Measurements from ENCODE around the gene CNOT11. TPM values are rescaled to one million over a fixed set of nuclear protein-coding genes. Genes with fewer than 3 reads are reported as not detected.
"Not testable (repeated sequence)": the region's sequence is repeated elsewhere in the genome, so short reads cannot be mapped to it uniquely, and the experiment has no call there.

Gene CNOT11
- total RNA-seq, 1 donor from 2014 or later, result 73.6 TPM

DNA sequence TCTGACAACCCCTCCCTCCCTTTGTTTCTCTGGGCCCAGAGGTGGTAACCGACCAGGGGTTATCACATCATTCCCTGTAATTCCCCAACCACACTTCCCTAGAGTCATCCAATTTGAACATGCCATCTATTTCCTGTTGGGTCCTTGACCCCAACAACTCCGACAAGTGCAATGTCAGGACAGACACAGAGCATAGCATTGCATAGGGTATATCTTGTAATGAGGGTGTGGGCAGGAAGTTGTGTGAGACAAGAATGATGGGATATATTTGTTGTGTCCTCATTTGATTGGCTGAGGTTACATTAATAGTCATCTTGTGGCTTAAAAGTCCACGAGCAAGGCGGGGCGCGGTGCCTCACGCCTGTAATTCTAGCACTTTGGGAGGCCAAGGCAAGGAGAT is 33.4 kb upstream of the CNOT11 start:
- Mint-ChIP-seq H3K27ac (no peak overlapping the region), H3K4me3 (ENCODE audit: low read depth) (no peak overlapping the region), H3K36me3 (ENCODE audit: insufficient read depth) (peaks cover 4% of the 10 kb centered on the region), H3K9me3 (ENCODE audit: low read depth) (peaks cover 3% of the 10 kb centered on the region), H3K27me3 (no peaks in the 10 kb centered on the region), H3K4me1 (ENCODE audit: low read depth) (peaks cover 2% of the 10 kb centered on the region)
- TF ChIP-seq CTCF (IDR thresholded peaks at IDR 0.05; ENCODE audit: unreplicated experiment), result no peak
- DNase-seq (ENCODE audit: low spot score, unreplicated experiment), result no peak

GRCh38 chr2:101220091-101220490 is 32.6 kb upstream of the CNOT11 start:
- DNase-seq (ENCODE audit: low spot score, unreplicated experiment); H3K27ac Mint-ChIP-seq; H3K4me3 Mint-ChIP-seq (ENCODE audit: low read depth); H3K4me1 Mint-ChIP-seq (ENCODE audit: low read depth); H3K9me3 Mint-ChIP-seq (ENCODE audit: low read depth); H3K36me3 Mint-ChIP-seq (ENCODE audit: insufficient read depth); H3K27me3 Mint-ChIP-seq: not testable (repeated sequence)

- Mint-ChIP-seq H3K27ac (no peak overlapping the region), H3K4me3 (ENCODE audit: low read depth) (no peak overlapping the region), H3K4me1 (ENCODE audit: low read depth) (no peaks in the 10 kb centered on the region), H3K9me3 (ENCODE audit: low read depth) (no peaks in the 10 kb centered on the region), H3K27me3 (no peaks in the 10 kb centered on the region), H3K36me3 (ENCODE audit: insufficient read depth) (no peaks in the 10 kb centered on the region)
- no peak for DNase-seq (ENCODE audit: low spot score, unreplicated experiment)
- TF ChIP-seq CTCF (IDR thresholded peaks at IDR 0.05; ENCODE audit: unreplicated experiment), result no peak
Observed at GRCh38 chr2:101223814-101224231, 28.9 kb upstream of the CNOT11 start.

- no peak for TF ChIP-seq CTCF (IDR thresholded peaks at IDR 0.05; ENCODE audit: unreplicated experiment)
- Mint-ChIP-seq H3K27me3 (no peaks in the 10 kb centered on the region), H3K9me3 (ENCODE audit: low read depth) (peaks cover 21% of the 10 kb centered on the region), H3K4me3 (ENCODE audit: low read depth) (no peak overlapping the region), H3K36me3 (ENCODE audit: insufficient read depth) (peaks cover 18% of the 10 kb centered on the region), H3K4me1 (ENCODE audit: low read depth) (no peaks in the 10 kb centered on the region), H3K27ac (no peak overlapping the region)
- DNase-seq (ENCODE audit: low spot score, unreplicated experiment), result no peak
Observed at GRCh38 chr2:101230541-101231001, 22.1 kb upstream of the CNOT11 start.

DNA sequence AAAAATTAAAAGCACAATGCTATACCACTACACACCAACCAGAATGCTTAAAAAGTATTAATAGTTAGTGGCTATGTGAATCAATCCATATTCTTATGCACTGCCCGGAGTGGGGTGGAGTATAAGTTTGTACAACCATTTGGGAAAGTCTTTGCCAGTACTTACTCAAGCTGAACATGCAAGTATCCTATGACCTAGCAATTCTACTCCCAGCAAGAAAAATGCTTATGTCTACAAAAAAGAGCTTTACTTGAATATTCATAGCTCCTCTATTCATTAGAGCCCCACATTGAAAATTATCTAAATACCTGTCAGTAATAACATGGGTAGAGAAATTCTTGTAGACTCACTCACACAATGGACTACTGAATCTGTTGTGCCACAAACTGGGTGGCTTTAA is 21.4 kb upstream of the CNOT11 start:
- no peaks in the 10 kb centered on the region for H3K4me1 Mint-ChIP-seq (ENCODE audit: low read depth)
- no peak overlapping the region for H3K4me3 Mint-ChIP-seq (ENCODE audit: low read depth)
- peaks cover 20% of the 10 kb centered on the region for H3K36me3 Mint-ChIP-seq (ENCODE audit: insufficient read depth)
- TF ChIP-seq CTCF (IDR thresholded peaks at IDR 0.05; ENCODE audit: unreplicated experiment), result no peak
- no peak for DNase-seq (ENCODE audit: low spot score, unreplicated experiment)
- H3K27me3 Mint-ChIP-seq, result no peaks in the 10 kb centered on the region
- H3K9me3 Mint-ChIP-seq (ENCODE audit: low read depth), result peaks cover 21% of the 10 kb centered on the region
- no peak overlapping the region for H3K27ac Mint-ChIP-seq

GRCh38 chr2:101231937-101232730 is 20.6 kb upstream of the CNOT11 start:
- H3K4me1 Mint-ChIP-seq (ENCODE audit: low read depth), result peaks cover 2% of the 10 kb centered on the region
- peaks cover 24% of the 10 kb centered on the region for H3K36me3 Mint-ChIP-seq (ENCODE audit: insufficient read depth)
- H3K27ac Mint-ChIP-seq, result no peak overlapping the region
- no peak for TF ChIP-seq CTCF (IDR thresholded peaks at IDR 0.05; ENCODE audit: unreplicated experiment)
- peaks cover 25% of the 10 kb centered on the region for H3K9me3 Mint-ChIP-seq (ENCODE audit: low read depth)
- DNase-seq (ENCODE audit: low spot score, unreplicated experiment), result no peak
- no peaks in the 10 kb centered on the region for H3K27me3 Mint-ChIP-seq
- H3K4me3 Mint-ChIP-seq (ENCODE audit: low read depth), result no peak overlapping the region

Measured in progenitor cell of endocrine pancreas (in vitro differentiated cells).